Measurements from ENCODE around the gene FSD2.
"Not testable (repeated sequence)": the region's sequence is repeated elsewhere in the genome, so short reads cannot be mapped to it uniquely, and the experiment has no call there.

The FSD2 gene

DNA sequence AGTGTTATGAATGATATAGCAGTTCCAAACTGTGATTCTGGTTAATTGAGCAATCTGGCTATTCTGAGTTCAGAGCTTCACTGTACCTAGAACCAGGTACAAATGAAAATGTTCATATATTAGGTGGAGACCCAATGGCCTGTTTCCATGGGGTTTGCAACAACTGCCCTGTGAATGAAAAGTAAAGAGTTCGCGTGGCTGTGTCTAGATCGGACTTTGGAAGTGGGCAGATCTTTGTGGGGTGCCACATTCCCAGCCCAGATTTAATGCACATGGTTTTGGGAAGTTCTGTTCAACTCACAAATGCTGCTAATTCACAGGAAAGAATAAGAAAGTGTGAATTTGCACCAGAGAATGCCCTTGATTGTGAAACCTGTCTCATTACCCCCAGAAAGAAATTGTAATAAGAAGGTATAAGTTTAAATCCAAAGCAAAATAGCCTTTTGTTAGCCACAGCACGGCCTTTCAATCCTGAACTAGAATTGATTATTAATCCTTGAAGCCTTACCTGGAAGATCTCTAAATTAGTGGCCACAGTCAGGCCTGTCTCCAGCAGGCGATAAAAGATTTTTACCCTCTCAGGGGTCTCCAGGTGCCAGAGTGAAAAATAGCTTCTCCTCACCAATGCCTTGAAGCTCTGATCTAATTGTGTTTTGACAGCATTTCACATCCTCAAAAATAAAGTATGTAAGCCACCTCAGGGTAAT is 26.2 kb upstream of the FSD2 start:
- TF ChIP-seq, protein P1, sequence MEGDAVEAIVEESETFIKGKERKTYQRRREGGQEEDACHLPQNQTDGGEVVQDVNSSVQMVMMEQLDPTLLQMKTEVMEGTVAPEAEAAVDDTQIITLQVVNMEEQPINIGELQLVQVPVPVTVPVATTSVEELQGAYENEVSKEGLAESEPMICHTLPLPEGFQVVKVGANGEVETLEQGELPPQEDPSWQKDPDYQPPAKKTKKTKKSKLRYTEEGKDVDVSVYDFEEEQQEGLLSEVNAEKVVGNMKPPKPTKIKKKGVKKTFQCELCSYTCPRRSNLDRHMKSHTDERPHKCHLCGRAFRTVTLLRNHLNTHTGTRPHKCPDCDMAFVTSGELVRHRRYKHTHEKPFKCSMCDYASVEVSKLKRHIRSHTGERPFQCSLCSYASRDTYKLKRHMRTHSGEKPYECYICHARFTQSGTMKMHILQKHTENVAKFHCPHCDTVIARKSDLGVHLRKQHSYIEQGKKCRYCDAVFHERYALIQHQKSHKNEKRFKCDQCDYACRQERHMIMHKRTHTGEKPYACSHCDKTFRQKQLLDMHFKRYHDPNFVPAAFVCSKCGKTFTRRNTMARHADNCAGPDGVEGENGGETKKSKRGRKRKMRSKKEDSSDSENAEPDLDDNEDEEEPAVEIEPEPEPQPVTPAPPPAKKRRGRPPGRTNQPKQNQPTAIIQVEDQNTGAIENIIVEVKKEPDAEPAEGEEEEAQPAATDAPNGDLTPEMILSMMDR (IDR thresholded peaks at IDR 0.05; ENCODE audit: control extremely low read depth, extremely low read depth, low read depth, missing control alignments) = no peak
- no peak for DNase-seq (ENCODE audit: extremely low spot score)
- POLR2A ChIA-PET = interaction anchor here (1.0 kb wide), 1 partner anchor 22 kb away, joined by 7 read pairs; no protein-coding TSS in a partner anchor
- CTCF ChIA-PET = interaction anchor here (0.7 to 3.0 kb wide), 8 partner anchors 8 to 179 kb away, joined by 3 to 14 read pairs (median 3); no protein-coding TSS in a partner anchor

DNA sequence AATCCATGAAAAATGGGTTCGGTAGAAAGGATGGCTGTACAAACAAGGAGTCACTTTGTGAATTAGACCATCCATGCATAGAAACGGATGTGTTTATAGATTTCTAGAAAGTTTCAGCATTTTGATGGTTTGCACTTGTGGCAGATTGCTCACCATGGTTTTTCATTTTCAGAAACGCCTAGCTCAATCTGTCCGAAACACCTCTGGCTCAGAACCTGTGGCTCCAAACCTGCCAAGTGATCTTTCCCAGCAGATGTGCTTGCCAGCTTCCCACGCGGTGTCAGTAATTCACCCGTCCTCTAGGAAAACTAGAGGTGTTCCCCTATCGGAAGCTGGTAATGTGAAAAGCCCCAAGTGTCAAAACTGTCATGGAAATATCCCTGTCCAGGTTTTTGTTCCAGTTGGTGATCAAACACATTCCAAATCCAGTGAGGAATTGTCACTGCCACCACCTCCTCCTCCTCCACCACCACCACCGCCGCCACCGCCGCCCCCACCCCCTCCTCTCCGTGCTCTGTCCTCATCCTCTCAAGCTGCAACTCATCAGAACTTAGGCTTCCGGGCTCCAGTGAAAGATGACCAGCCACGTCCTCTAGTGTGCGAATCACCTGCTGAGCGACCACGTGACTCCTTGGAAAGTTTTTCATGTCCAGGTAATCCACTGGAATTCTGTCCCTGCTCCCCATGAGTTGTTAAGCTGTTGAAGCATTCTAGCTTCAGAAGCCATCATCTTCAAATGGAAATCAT is 24.7 kb upstream of the FSD2 start:
- POLR2A ChIA-PET = no interaction called here
- TF ChIP-seq, protein P1 (IDR thresholded peaks at IDR 0.05; ENCODE audit: control extremely low read depth, extremely low read depth, low read depth, missing control alignments) = no peak
- CTCF ChIA-PET = interaction anchor here (1.3 kb wide), 1 partner anchor 14 kb away, joined by 4 read pairs; no protein-coding TSS in a partner anchor
- no peak for DNase-seq (ENCODE audit: extremely low spot score)

DNA sequence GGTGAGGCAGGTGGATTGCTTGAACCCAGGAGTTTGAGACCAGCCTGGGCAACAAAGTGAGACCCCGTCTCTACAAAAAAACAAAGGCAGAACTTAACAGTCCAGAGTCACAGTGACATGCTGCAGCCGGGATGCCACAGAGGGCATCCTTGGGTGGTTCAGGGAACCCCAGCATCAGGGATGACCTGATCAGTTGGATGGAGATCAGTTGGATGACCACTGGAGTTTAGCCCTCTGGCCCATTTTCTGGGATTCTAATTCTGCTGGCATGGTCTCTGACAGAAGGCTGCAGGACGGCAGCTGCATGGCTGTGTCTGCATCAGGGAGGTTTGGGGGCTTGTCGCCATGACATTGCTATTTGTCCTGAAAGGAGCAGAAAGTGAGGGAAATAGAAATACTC is 23.4 kb upstream of the FSD2 start:
- CTCF ChIA-PET = interaction anchor here (0.9 kb wide), 1 partner anchor 16 kb away, joined by 3 read pairs; no protein-coding TSS in a partner anchor
- POLR2A ChIA-PET = no interaction called here
- TF ChIP-seq, protein P1 (IDR thresholded peaks at IDR 0.05; ENCODE audit: control extremely low read depth, extremely low read depth, low read depth, missing control alignments) = no peak
- no peak for DNase-seq (ENCODE audit: extremely low spot score)

DNA sequence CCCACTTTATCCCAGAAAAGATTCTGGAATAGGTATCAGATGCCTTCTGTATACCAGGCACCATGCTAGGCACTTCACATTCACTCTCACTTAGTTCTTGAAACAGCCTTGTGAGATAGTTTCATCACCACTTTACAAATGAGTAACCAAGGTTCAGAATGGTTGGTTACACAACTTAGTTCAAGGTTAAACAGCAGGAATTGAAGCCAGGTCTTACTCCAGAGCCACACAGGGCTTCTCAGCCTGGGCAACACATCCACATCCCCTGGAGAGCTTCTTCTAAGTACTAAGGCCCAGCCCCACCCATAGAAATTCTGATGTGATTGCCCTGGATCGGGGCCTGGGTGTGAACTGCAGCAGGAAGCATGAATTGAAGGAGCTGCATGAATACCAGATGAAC is 22.2 kb upstream of the FSD2 start:
- no peak for DNase-seq (ENCODE audit: extremely low spot score)
- ChIA-PET CTCF (interaction anchor here (0.9 kb wide), 1 partner anchor 172 kb away, joined by 4 read pairs; no protein-coding TSS in a partner anchor), POLR2A (no interaction called here)
- TF ChIP-seq, protein P1 (IDR thresholded peaks at IDR 0.05; ENCODE audit: control extremely low read depth, extremely low read depth, low read depth, missing control alignments) = no peak

DNA sequence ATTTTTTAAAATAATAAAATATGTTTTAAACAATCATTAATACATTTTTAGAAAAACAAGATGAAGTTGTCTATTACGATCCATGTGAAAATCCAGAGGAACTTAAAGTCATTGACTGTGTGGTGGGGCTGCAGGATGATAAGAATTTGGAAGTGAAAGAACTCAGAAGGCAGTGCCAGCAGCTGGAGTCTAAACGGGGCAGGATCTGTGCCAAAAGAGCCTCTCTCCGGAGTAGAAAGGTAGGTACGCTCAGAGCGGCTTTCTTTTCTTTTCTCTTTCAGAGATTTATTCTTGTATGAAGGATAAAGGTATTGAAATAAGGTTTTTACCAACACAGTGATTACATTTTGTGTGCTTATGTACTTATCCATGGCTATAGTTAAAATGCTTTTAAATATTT is 17.2 kb upstream of the FSD2 start:
- DNase-seq (ENCODE audit: extremely low spot score) = no peak
- TF ChIP-seq, protein P1 (IDR thresholded peaks at IDR 0.05; ENCODE audit: control extremely low read depth, extremely low read depth, low read depth, missing control alignments) = no peak
- CTCF ChIA-PET = no interaction called here
- POLR2A ChIA-PET = no interaction called here

DNA sequence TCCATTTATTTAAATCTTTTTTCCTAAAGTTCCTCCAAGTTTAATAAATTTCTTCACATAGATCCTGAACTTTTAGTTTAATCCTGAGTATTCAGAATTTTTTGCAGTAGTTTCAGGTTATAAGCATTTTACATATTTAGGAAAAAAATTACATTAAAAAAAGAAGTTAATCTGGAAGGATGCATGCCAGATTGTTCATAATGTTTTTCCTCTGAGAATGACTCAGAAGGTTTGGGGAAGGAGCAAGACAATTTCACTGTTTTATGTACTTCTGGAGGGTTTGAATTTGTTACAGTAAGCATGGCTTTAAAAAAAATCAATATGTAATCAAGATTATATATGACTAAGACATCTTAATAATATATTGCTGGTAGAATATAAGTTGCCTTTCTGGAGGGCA is 16.0 kb upstream of the FSD2 start:
- DNase-seq (ENCODE audit: extremely low spot score); CTCF ChIA-PET; POLR2A ChIA-PET: not testable (repeated sequence)

DNA sequence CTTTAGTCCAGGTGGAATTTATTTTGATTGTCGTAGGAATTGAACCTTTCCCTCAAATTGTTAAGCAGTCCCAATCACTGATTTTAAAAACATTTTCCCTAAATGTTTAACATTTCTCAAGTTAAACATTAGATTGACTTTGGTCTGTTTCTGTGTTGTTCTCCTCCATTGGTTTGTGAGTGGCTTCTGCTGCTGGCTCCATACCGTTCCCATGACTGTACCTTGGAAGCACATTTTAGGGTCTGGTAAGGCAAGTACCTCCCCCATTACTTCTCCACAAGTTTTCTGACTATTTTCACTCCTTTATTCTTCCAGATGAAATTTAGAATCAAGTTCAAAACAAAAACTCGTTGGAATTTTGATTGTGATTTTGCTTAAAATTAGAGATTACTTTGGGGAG is 15.5 kb upstream of the FSD2 start:
- CTCF ChIA-PET; POLR2A ChIA-PET; DNase-seq (ENCODE audit: extremely low spot score): not testable (repeated sequence)

All from GM10248 (cell line).